Nephron (organoid): Measurements from ENCODE around the gene PLPPR4.

ENCODE experiments used
- H3K27ac Mint-ChIP-seq, 3 experiments: 2 replicates each; pipeline ENCODE4 v1.8.0; 2020; ENCODE audit warnings: mixed read lengths in 3 of 3, mild to moderate bottlenecking in 2 of 3, moderate library complexity in 1 of 3
- H3K27me3 Mint-ChIP-seq: 2 replicates; pipeline ENCODE4 v1.8.0; 2021; ENCODE audit warnings: low read depth, mild to moderate bottlenecking, moderate library complexity, mixed read lengths
- H3K36me3 Mint-ChIP-seq: 2 replicates; pipeline ENCODE4 v1.8.0; 2020; ENCODE audit warnings: low read depth, mixed read lengths
- H3K4me1 Mint-ChIP-seq: 2 replicates; pipeline ENCODE4 v1.8.0; 2020; ENCODE audit warnings: mixed read lengths
- H3K4me3 Mint-ChIP-seq, 3 experiments: 2 replicates each; pipeline ENCODE4 v1.8.0; 2020; ENCODE audit warnings: mild to moderate bottlenecking in 3 of 3, mixed read lengths in 3 of 3, moderate library complexity in 2 of 3
- H3K9me3 Mint-ChIP-seq: 2 replicates; pipeline ENCODE4 v1.8.0; 2020; ENCODE audit warnings: mixed read lengths
- TF ChIP-seq, protein P1 (sequence below), 3 experiments: fragments of 200-600 bp; sonication (generic); IDR thresholded peaks; one replicate each; pipeline ENCODE4 v1.5.0; 2021; ENCODE audit warnings: antibody characterized with exemption in 3 of 3; ENCODE audit not compliant: unreplicated experiment in 3 of 3

Gene PLPPR4

GRCh38 chr1:99227056-99227897 lies 37.0 kb upstream of the PLPPR4 start:
- H3K4me1 Mint-ChIP-seq, result peaks cover 17% of the 10 kb centered on the region
- H3K36me3 Mint-ChIP-seq, result no peaks in the 10 kb centered on the region
- peak overlapping the region in 2 of 3 experiments; percentile 10 to 45 for H3K4me3 Mint-ChIP-seq
- peaks cover 4% of the 10 kb centered on the region for H3K27me3 Mint-ChIP-seq
- TF ChIP-seq, protein P1, sequence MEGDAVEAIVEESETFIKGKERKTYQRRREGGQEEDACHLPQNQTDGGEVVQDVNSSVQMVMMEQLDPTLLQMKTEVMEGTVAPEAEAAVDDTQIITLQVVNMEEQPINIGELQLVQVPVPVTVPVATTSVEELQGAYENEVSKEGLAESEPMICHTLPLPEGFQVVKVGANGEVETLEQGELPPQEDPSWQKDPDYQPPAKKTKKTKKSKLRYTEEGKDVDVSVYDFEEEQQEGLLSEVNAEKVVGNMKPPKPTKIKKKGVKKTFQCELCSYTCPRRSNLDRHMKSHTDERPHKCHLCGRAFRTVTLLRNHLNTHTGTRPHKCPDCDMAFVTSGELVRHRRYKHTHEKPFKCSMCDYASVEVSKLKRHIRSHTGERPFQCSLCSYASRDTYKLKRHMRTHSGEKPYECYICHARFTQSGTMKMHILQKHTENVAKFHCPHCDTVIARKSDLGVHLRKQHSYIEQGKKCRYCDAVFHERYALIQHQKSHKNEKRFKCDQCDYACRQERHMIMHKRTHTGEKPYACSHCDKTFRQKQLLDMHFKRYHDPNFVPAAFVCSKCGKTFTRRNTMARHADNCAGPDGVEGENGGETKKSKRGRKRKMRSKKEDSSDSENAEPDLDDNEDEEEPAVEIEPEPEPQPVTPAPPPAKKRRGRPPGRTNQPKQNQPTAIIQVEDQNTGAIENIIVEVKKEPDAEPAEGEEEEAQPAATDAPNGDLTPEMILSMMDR (IDR thresholded peaks at IDR 0.05; ENCODE audit: unreplicated experiment in 3 of 3), result no peak
- peak overlapping the region in 2 of 3 experiments; percentile 1 to 6 for H3K27ac Mint-ChIP-seq
- H3K9me3 Mint-ChIP-seq, result peaks cover 9% of the 10 kb centered on the region

GRCh38 chr1:99228153-99228552 lies 36.1 kb upstream of the PLPPR4 start:
- Mint-ChIP-seq H3K4me3 (no peak overlapping the region), H3K4me1 (peaks cover 17% of the 10 kb centered on the region), H3K9me3 (peaks cover 9% of the 10 kb centered on the region), H3K27ac (no peak overlapping the region), H3K27me3 (peaks cover 4% of the 10 kb centered on the region), H3K36me3 (no peaks in the 10 kb centered on the region)
- TF ChIP-seq, protein P1 (IDR thresholded peaks at IDR 0.05; ENCODE audit: unreplicated experiment in 3 of 3), result no peak

GRCh38 chr1:99229122-99229521 lies 35.2 kb upstream of the PLPPR4 start:
- no peaks in the 10 kb centered on the region for H3K36me3 Mint-ChIP-seq
- H3K9me3 Mint-ChIP-seq, result peaks cover 9% of the 10 kb centered on the region
- TF ChIP-seq, protein P1 (IDR thresholded peaks at IDR 0.05; ENCODE audit: unreplicated experiment in 3 of 3), result no peak
- peaks cover 4% of the 10 kb centered on the region for H3K27me3 Mint-ChIP-seq
- peaks cover 17% of the 10 kb centered on the region for H3K4me1 Mint-ChIP-seq
- H3K27ac Mint-ChIP-seq, result no peak overlapping the region
- no peak overlapping the region for H3K4me3 Mint-ChIP-seq

GRCh38 chr1:99230695-99231094 lies 33.6 kb upstream of the PLPPR4 start:
- Mint-ChIP-seq H3K4me1 (peaks cover 17% of the 10 kb centered on the region), H3K4me3 (no peak overlapping the region), H3K27me3 (peaks cover 4% of the 10 kb centered on the region), H3K36me3 (no peaks in the 10 kb centered on the region), H3K27ac (no peak overlapping the region), H3K9me3 (peaks cover 5% of the 10 kb centered on the region)
- TF ChIP-seq, protein P1 (IDR thresholded peaks at IDR 0.05; ENCODE audit: unreplicated experiment in 3 of 3), result no peak

GRCh38 chr1:99232172-99232571 lies 32.1 kb upstream of the PLPPR4 start:
- Mint-ChIP-seq H3K9me3 (no peaks in the 10 kb centered on the region), H3K27me3 (no peaks in the 10 kb centered on the region), H3K36me3 (no peaks in the 10 kb centered on the region), H3K4me3 (no peak overlapping the region), H3K4me1 (peaks cover 10% of the 10 kb centered on the region), H3K27ac (no peak overlapping the region)
- TF ChIP-seq, protein P1 (IDR thresholded peaks at IDR 0.05; ENCODE audit: unreplicated experiment in 3 of 3), result no peak

- Mint-ChIP-seq H3K4me1 (no peaks in the 10 kb centered on the region), H3K27ac (no peak overlapping the region), H3K36me3 (no peaks in the 10 kb centered on the region), H3K9me3 (no peaks in the 10 kb centered on the region), H3K27me3 (no peaks in the 10 kb centered on the region), H3K4me3 (no peak overlapping the region)
- TF ChIP-seq, protein P1 (IDR thresholded peaks at IDR 0.05; ENCODE audit: unreplicated experiment in 3 of 3), result no peak
Observed at GRCh38 chr1:99233446-99233845, 30.8 kb upstream of the PLPPR4 start.
